ENCODE data around the gene ZNF341. TPM values are rescaled to one million over a fixed set of nuclear protein-coding genes. Genes with fewer than 3 reads are reported as not detected.

Gene ZNF341
- total and polyA plus RNA-seq, 2 of the 8 experiments (the other 6 are each of a cell fraction or from before 2014, with no cell fraction given) = 5.8 to 6.4 TPM

GRCh38 chr20:33724439-33725094 lies 7.2 kb upstream of the ZNF341 start:
- ChIA-PET CTCF (ENCODE audit: partially characterized antibody) (interaction anchor here (0.6 to 1.3 kb wide), 3 partner anchors 30 to 1371 kb away, joined by 3 to 5 read pairs (median 5); no protein-coding TSS in a partner anchor), POLR2A (ENCODE audit: partially characterized antibody) (no interaction called here)
- Histone ChIP-seq H3K79me1 (ENCODE audit: low read depth, low read length) (no peaks in the 10 kb centered on the region), H3K27me3 (replicated peaks in 1 of 4; ENCODE audit: control insufficient read depth in 3 of 4, extremely low read depth in 1 of 4, insufficient read depth in 3 of 4, low read length in 3 of 4) (no peaks in the 10 kb centered on the region), H2AK5ac (ENCODE audit: low read depth, low read length) (no peak overlapping the region), H3K79me2 (ENCODE audit: control insufficient read depth in 1 of 2, insufficient read depth in 2 of 2, low read length in 2 of 2) (no peaks in the 10 kb centered on the region), H3K4ac (replicated peaks; ENCODE audit: insufficient read length, low read depth, low read length) (no peak overlapping the region), H3K4me3 (ENCODE audit: extremely low read depth in 1 of 4, insufficient read depth in 2 of 4, low read depth in 3 of 4, low read length in 4 of 4) (no peak overlapping the region), H3K36me3 (ENCODE audit: control insufficient read depth in 2 of 4, insufficient read depth in 4 of 4, low read length in 3 of 4) (no peaks in the 10 kb centered on the region), H2BK12ac (ENCODE audit: low read depth, low read length) (no peak overlapping the region), H3K27ac (ENCODE audit: low read depth, low read length) (no peak overlapping the region), H4K8ac (ENCODE audit: extremely low read depth, insufficient read depth, low read length) (no peak overlapping the region), H3K9me3 (ENCODE audit: insufficient read depth in 2 of 2, low read depth in 1 of 2, low read length in 1 of 2) (no peaks in the 10 kb centered on the region), H4K20me1 (replicated peaks in 1 of 2; ENCODE audit: control insufficient read depth in 1 of 2, insufficient read depth in 2 of 2, low read length in 2 of 2) (no peaks in the 10 kb centered on the region), H3K9ac (replicated peaks in 1 of 4; ENCODE audit: extremely low read depth in 1 of 4, low read depth in 3 of 4, low read length in 3 of 4) (no peak overlapping the region), H4K5ac (ENCODE audit: insufficient read length, low read depth, low read length) (no peak overlapping the region), H3K4me1 (replicated peaks in 1 of 4; ENCODE audit: control insufficient read depth in 3 of 4, insufficient read depth in 4 of 4, low read length in 3 of 4) (no peaks in the 10 kb centered on the region; a peak in 1 of 7 replicates), H2BK15ac (ENCODE audit: low read length) (no peak overlapping the region), H3K23me2 (ENCODE audit: low read depth, low read length) (peaks cover 5% of the 10 kb centered on the region), H2AFZ (ENCODE audit: low read length) (no peak overlapping the region), H3K14ac (ENCODE audit: insufficient read length) (no peak overlapping the region), H4K91ac (replicated peaks; ENCODE audit: insufficient read length, low read length) (no peak overlapping the region), H3K4me2 (ENCODE audit: insufficient read depth in 1 of 2, low read depth in 2 of 2, low read length in 2 of 2) (no peak overlapping the region), H2BK120ac (replicated peaks; ENCODE audit: low read depth, low read length) (no peak overlapping the region), H3K56ac (replicated peaks; ENCODE audit: insufficient read length, low read depth, low read length) (no peak overlapping the region), H3K18ac (ENCODE audit: extremely low read depth, low read length) (no peak overlapping the region), H2BK5ac (ENCODE audit: low read depth, low read length) (no peak overlapping the region), H3K23ac (ENCODE audit: insufficient read length) (no peak overlapping the region), H2BK20ac (ENCODE audit: low read length) (no peak overlapping the region)
- no peak for DNase-seq (ENCODE audit: low read depth in 1 of 2, low spot score in 2 of 2)
- FAIRE-seq = no peak
- 95% methylated on average over 14 of the region's 14 CpGs; no CpG with 5 or more reads in 1 of the 2 experiments for WGBS, 2 experiments (ENCODE audit: extremely low coverage in 1 of 2, insufficient coverage in 1 of 2, insufficient read length in 1 of 2, insufficient replicate concordance in 2 of 2, low coverage in 1 of 2, low lambda C conversion rate in 2 of 2, missing lambda C conversion rate in 1 of 2)
- TF ChIP-seq CTBP2 (IDR thresholded peaks at IDR 0.05; ENCODE audit: borderline replicate concordance, insufficient read depth, insufficient read length, low read length) = no peak
- no peak for TF ChIP-seq CHD2 (IDR thresholded peaks at IDR 0.05; ENCODE audit: low read length)
- no peak for TF ChIP-seq RBBP5 (IDR thresholded peaks at IDR 0.05; ENCODE audit: borderline replicate concordance, low read depth, low read length)
- no peak for TF ChIP-seq KDM5A (IDR thresholded peaks at IDR 0.05; ENCODE audit: low read length)
- TF ChIP-seq NRF1 (IDR thresholded peaks at IDR 0.05; ENCODE audit: low read depth, low read length) = no peak
- no peak for TF ChIP-seq SP1 (IDR thresholded peaks at IDR 0.05; ENCODE audit: low read depth, low read length)
- no peak for TF ChIP-seq SP2 (IDR thresholded peaks at IDR 0.05; ENCODE audit: low read length)
- TF ChIP-seq EP300 (IDR thresholded peaks at IDR 0.05; ENCODE audit: borderline replicate concordance in 1 of 2, low read depth in 2 of 2, low read length in 2 of 2) = no peak

All from H1 (cell line).